H1 (cell line): ENCODE data around the gene MVK. TPM values are rescaled to one million over a fixed set of nuclear protein-coding genes. Genes with fewer than 3 reads are reported as not detected.
A peak's percentile ranks its signal among the peaks of the same experiment; 100 is the strongest.

Source experiments
- CTCF ChIA-PET: fragments of 300-600 bp; sonication (Branson Sonifier 250); formaldehyde crosslinking; loops from one replicate; lab custom pipeline; 2021; ENCODE audit not compliant: partially characterized antibody; lab: Charles Lee
- POLR2A ChIA-PET: fragments of 300-600 bp; sonication (Branson Sonifier 250); formaldehyde crosslinking; loops from one replicate; lab custom pipeline; 2021; ENCODE audit warnings: inconsistent platforms; ENCODE audit not compliant: partially characterized antibody; lab: Charles Lee
- DNase-seq, 2 experiments: peaks; one replicate each; pipeline versions ENCODE4 v3.0.0 to v3.0.0-alpha.2; 2010 to 2022; ENCODE audit warnings: low spot score in 2 of 2, low read depth in 1 of 2, mixed read lengths in 1 of 2
- FAIRE-seq: peaks from 2 replicates; lab custom pipeline; 2011; peaks lifted over from hg19 to GRCh38; lab: Jason Lieb, UNC
- H2AFZ ChIP-seq: 2 replicates; pipeline ENCODE4 v1.8.1; 2012; ENCODE audit warnings: low read length, inconsistent platforms
- H2AK5ac ChIP-seq: 2 replicates; pipeline ENCODE4 v1.6.1; 2013; ENCODE audit warnings: low read depth, low read length
- H2BK120ac ChIP-seq: replicated peaks from 2 replicates; pipeline ENCODE3; 2013; ENCODE audit warnings: low read depth, low read length, inconsistent platforms
- H2BK12ac ChIP-seq: 2 replicates; pipeline ENCODE4 v1.6.1; 2013; ENCODE audit warnings: low read depth, low read length
- H2BK15ac ChIP-seq: 2 replicates; pipeline ENCODE4 v1.6.1; 2013; ENCODE audit warnings: low read length
- H2BK20ac ChIP-seq: 2 replicates; pipeline ENCODE4 v1.6.1; 2013; ENCODE audit warnings: low read length
- H2BK5ac ChIP-seq: 2 replicates; pipeline ENCODE4 v1.6.1; 2013; ENCODE audit warnings: low read depth, low read length
- H3K14ac ChIP-seq: 2 replicates; pipeline ENCODE4 v1.6.1; 2013; ENCODE audit warnings: inconsistent platforms; ENCODE audit not compliant: insufficient read length
- H3K18ac ChIP-seq: 2 replicates; pipeline ENCODE4 v1.6.1; 2013; ENCODE audit warnings: low read length; ENCODE audit errors: extremely low read depth
- H3K23ac ChIP-seq: 2 replicates; pipeline ENCODE4 v1.6.1; 2013; ENCODE audit warnings: inconsistent platforms; ENCODE audit not compliant: insufficient read length
- H3K23me2 ChIP-seq: 2 replicates; pipeline ENCODE4 v1.6.1; 2013; ENCODE audit warnings: low read depth, low read length
- H3K27ac ChIP-seq: 2 replicates; pipeline ENCODE4 v1.6.1; 2011; ENCODE audit warnings: low read depth, low read length, inconsistent platforms
- H3K27me3 ChIP-seq, 4 experiments: replicated peaks in 1 of 4; 1 replicate in 1 of 4; 2 replicates in 3 of 4; pipeline versions ENCODE4 v1.6.1 to v1.8.1; 2011 to 2013; ENCODE audit warnings: low read length in 3 of 4, mild to moderate bottlenecking in 3 of 4, inconsistent platforms in 2 of 4, mixed read lengths in 2 of 4, moderate library complexity in 1 of 4; ENCODE audit not compliant: control insufficient read depth in 3 of 4, insufficient read depth in 3 of 4; ENCODE audit errors: extremely low read depth in 1 of 4
- H3K36me3 ChIP-seq, 4 experiments: 2 replicates each; pipeline versions ENCODE4 v1.6.1 to v1.8.1; 2011 to 2013; ENCODE audit warnings: mild to moderate bottlenecking in 4 of 4, low read length in 3 of 4, moderate library complexity in 2 of 4, control low read depth in 1 of 4, inconsistent platforms in 1 of 4; ENCODE audit not compliant: insufficient read depth in 4 of 4, control insufficient read depth in 2 of 4
- H3K4ac ChIP-seq: replicated peaks from 2 replicates; pipeline ENCODE3; 2013; ENCODE audit warnings: low read length, low read depth, mixed read lengths, inconsistent platforms; ENCODE audit not compliant: insufficient read length
- H3K4me1 ChIP-seq, 4 experiments: replicated peaks in 1 of 4; 1 replicate in 1 of 4; 2 replicates in 3 of 4; pipeline versions ENCODE4 v1.6.1 to v1.8.1; 2011 to 2013; ENCODE audit warnings: low read length in 3 of 4, inconsistent platforms in 2 of 4, mixed read lengths in 1 of 4; ENCODE audit not compliant: insufficient read depth in 4 of 4, control insufficient read depth in 3 of 4
- H3K4me2 ChIP-seq, 2 experiments: 2 replicates each; pipeline versions ENCODE4 v1.6.1 to v1.8.1; 2011 to 2013; ENCODE audit warnings: low read depth in 2 of 2, low read length in 2 of 2, control low read depth in 1 of 2, inconsistent platforms in 1 of 2, mild to moderate bottlenecking in 1 of 2; ENCODE audit not compliant: insufficient read depth in 1 of 2
- H3K4me3 ChIP-seq, 4 experiments: fragments of 200-600, 300-600 bp in 1 of 4; sonication (generic), shearing (Covaris generic), sonication (Bioruptor Twin) in 1 of 4; 2 replicates each; pipeline versions ENCODE4 v1.5.1 to v1.8.1; 2011 to 2016; ENCODE audit warnings: low read length in 4 of 4, low read depth in 3 of 4, control low read depth in 2 of 4, inconsistent platforms in 2 of 4, mild to moderate bottlenecking in 2 of 4, mixed read lengths in 1 of 4, moderate library complexity in 1 of 4; ENCODE audit not compliant: insufficient read depth in 2 of 4; ENCODE audit errors: extremely low read depth in 1 of 4
- H3K56ac ChIP-seq: replicated peaks from 2 replicates; pipeline ENCODE3; 2013; ENCODE audit warnings: low read depth, mild to moderate bottlenecking, mixed read lengths, low read length, inconsistent platforms; ENCODE audit not compliant: insufficient read length
- H3K79me1 ChIP-seq: 2 replicates; pipeline ENCODE4 v1.6.1; 2013; ENCODE audit warnings: low read depth, low read length, control low read depth
- H3K79me2 ChIP-seq, 2 experiments: 2 replicates each; pipeline versions ENCODE4 v1.6.1 to v1.8.1; 2012 to 2013; ENCODE audit warnings: low read length in 2 of 2, mild to moderate bottlenecking in 2 of 2, inconsistent platforms in 1 of 2; ENCODE audit not compliant: insufficient read depth in 2 of 2, control insufficient read depth in 1 of 2
- H3K9ac ChIP-seq, 4 experiments: replicated peaks in 1 of 4; 1 replicate in 1 of 4; 2 replicates in 3 of 4; pipeline versions ENCODE4 v1.6.1 to v1.8.1; 2011 to 2013; ENCODE audit warnings: low read depth in 3 of 4, low read length in 3 of 4, control low read depth in 2 of 4, mild to moderate bottlenecking in 2 of 4, moderate library complexity in 2 of 4, inconsistent platforms in 1 of 4; ENCODE audit errors: extremely low read depth in 1 of 4
- H3K9me3 ChIP-seq, 2 experiments: 2 replicates each; pipeline versions ENCODE4 v1.6.1 to v1.8.1; 2012 to 2013; ENCODE audit warnings: mild to moderate bottlenecking in 2 of 2, moderate library complexity in 2 of 2, control low read depth in 1 of 2, inconsistent platforms in 1 of 2, low read depth in 1 of 2, low read length in 1 of 2, mixed read lengths in 1 of 2; ENCODE audit not compliant: insufficient read depth in 2 of 2
- H4K20me1 ChIP-seq, 2 experiments: replicated peaks in 1 of 2; 2 replicates each; pipeline versions ENCODE3 to v1.8.1; 2011 to 2013; ENCODE audit warnings: inconsistent platforms in 2 of 2, low read length in 2 of 2, mild to moderate bottlenecking in 1 of 2; ENCODE audit not compliant: insufficient read depth in 2 of 2, control insufficient read depth in 1 of 2
- H4K5ac ChIP-seq: 2 replicates; pipeline ENCODE4 v1.6.1; 2013; ENCODE audit warnings: low read length, low read depth, mixed read lengths, inconsistent platforms; ENCODE audit not compliant: insufficient read length
- H4K8ac ChIP-seq: 2 replicates; pipeline ENCODE4 v1.8.0; 2013; ENCODE audit warnings: mild to moderate bottlenecking, moderate library complexity, low read length, inconsistent platforms; ENCODE audit not compliant: insufficient read depth; ENCODE audit errors: extremely low read depth
- H4K91ac ChIP-seq: replicated peaks from 2 replicates; pipeline ENCODE3; 2013; ENCODE audit warnings: low read length, mixed read lengths, inconsistent platforms; ENCODE audit not compliant: insufficient read length
- CREB1 ChIP-seq: IDR thresholded peaks from 2 replicates; pipeline ENCODE4 v1.6.1; 2012; ENCODE audit warnings: inconsistent platforms
- CTBP2 ChIP-seq: IDR thresholded peaks from 2 replicates; pipeline ENCODE4 v1.7.0; 2011; ENCODE audit warnings: borderline replicate concordance, mild to moderate bottlenecking, moderate library complexity, mixed read lengths, low read length; ENCODE audit not compliant: insufficient read depth, insufficient read length
- EZH2 ChIP-seq: fragments of 200-600 bp; sonication (generic); IDR thresholded peaks from 2 replicates; pipeline ENCODE4 v1.7.1; 2012; ENCODE audit warnings: low read depth, mild to moderate bottlenecking, moderate library complexity, low read length, inconsistent platforms; ENCODE audit not compliant: severe bottlenecking
- HDAC6 ChIP-seq: IDR thresholded peaks from one replicate; pipeline ENCODE4 v1.7.1; 2012; ENCODE audit warnings: low read depth, mild to moderate bottlenecking, inconsistent platforms, low read length, moderate library complexity
- POLR2A ChIP-seq, 2 experiments: IDR thresholded peaks; 1 replicate in 1 of 2; 2 replicates in 1 of 2; pipeline ENCODE4 v1.6.1; 2011; ENCODE audit warnings: low read depth in 2 of 2, low read length in 2 of 2, mild to moderate bottlenecking in 2 of 2; ENCODE audit errors: control extremely low read depth in 1 of 2
- RXRA ChIP-seq: IDR thresholded peaks from 2 replicates; pipeline ENCODE4 v1.6.1; 2011; ENCODE audit warnings: low read depth, mild to moderate bottlenecking, low read length, moderate library complexity; ENCODE audit not compliant: insufficient read depth
- SP2 ChIP-seq: IDR thresholded peaks from 2 replicates; pipeline ENCODE4 v1.6.1; 2012; ENCODE audit warnings: mild to moderate bottlenecking, low read length, inconsistent platforms
- TBP ChIP-seq: IDR thresholded peaks from 2 replicates; pipeline ENCODE4 v1.6.1; 2011; ENCODE audit warnings: low read depth, low read length, improper control_type of control experiment
- TEAD4 ChIP-seq: IDR thresholded peaks from 2 replicates; pipeline ENCODE4 v1.6.1; 2012; ENCODE audit warnings: low read depth, low read length, inconsistent platforms, mixed read lengths
- YY1 ChIP-seq: IDR thresholded peaks from 2 replicates; pipeline ENCODE4 v1.6.1; 2011; ENCODE audit warnings: low read depth, mild to moderate bottlenecking, low read length
- WGBS, 2 experiments: shearing (Covaris generic) in 1 of 2; methylation state at CpG; one replicate each; pipeline versions ENCODE4 v1.1.6 to v1.1.7; 2013 to 2015; ENCODE audit warnings: low lambda C conversion rate in 2 of 2, mixed read lengths in 2 of 2, inconsistent platforms in 1 of 2, low coverage in 1 of 2, missing lambda C conversion rate in 1 of 2; ENCODE audit not compliant: insufficient replicate concordance in 2 of 2, insufficient coverage in 1 of 2, insufficient read length in 1 of 2; ENCODE audit errors: extremely low coverage in 1 of 2, missing lambda C conversion rate in 1 of 2; 5-methylcytosine and 5-hydroxymethylcytosine counted together
- polyA plus RNA-seq, 7 experiments: library from polyadenylated mRNA; depleted of rRNA in 3 of 7; stranded (reverse) in 5 of 7; unstranded in 2 of 7; fragments of >200 nt in 5 of 7; fragments of 200-250 nt in 2 of 7; gene quantifications; 1 replicate in 5 of 7; 2 replicates in 1 of 7; 4 replicates in 1 of 7; pipeline versions ENCODE4 v1.2.1 to v1.2.3, GENCODE V29; 2011 to 2013; ENCODE audit warnings: missing spikeins in 2 of 7, mixed read lengths in 2 of 7
- total RNA-seq: library from RNA; stranded (reverse); fragmentation: NEBNext Ultra II Directional; extraction: Animal tissue kit (Norgen Biotek cat#: 25700); gene quantifications from 2 replicates; pipeline ENCODE4 v1.2.1, GENCODE V29; 2021

The MVK gene
- total and polyA plus RNA-seq, 2 of the 8 experiments (the other 6 are each of a cell fraction or from before 2014, with no cell fraction given): 15.7 to 20.9 TPM

DNA sequence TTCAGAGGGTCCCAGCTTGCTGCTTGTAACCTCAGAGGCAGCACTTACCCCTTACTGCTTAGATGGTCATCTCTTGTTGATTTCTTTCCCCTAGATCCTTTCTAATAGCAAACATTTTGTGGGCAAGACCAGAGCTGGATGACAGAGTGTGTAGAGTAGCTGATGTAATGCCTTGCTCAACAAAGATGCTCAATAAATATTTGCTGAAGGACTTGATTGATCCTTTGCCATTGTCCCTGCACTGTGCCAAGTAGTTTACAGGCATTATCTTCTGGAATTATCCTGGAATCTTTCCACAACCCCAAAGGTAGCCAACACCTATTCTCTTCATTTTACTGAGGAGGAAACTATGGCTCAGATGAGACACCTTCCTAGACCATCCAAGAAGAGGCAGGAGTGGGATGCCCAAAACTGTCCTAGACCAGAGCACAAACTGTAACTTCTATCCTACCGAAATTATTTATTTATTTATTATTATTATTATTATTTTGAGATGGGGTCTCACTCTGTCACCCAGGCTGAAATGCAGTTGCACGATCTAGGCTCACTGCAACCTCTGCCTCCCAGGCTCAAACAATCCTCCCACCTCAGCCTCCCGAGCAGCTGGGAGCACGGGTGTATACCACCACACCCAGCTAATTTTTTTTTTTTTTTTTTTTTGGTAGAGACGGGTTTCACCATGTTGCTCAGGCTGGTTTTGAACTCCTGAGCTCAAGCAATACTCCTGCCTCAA is 1.7 kb upstream of the MVK start:
- no peaks in the 10 kb centered on the region for H3K9me3 ChIP-seq
- H2AK5ac ChIP-seq: no peak overlapping the region
- H2BK20ac ChIP-seq: no peak overlapping the region
- H2BK120ac ChIP-seq: no peak overlapping the region
- FAIRE-seq (no peak), DNase-seq (no peak)
- no peak overlapping the region for H3K9ac ChIP-seq
- no peak overlapping the region for H3K27ac ChIP-seq
- no peak overlapping the region for H2BK15ac ChIP-seq
- H2BK5ac ChIP-seq: no peak overlapping the region
- H4K20me1 ChIP-seq: peaks cover 0 to 2% of the 10 kb centered on the region in 2 experiments
- no peaks in the 10 kb centered on the region for H3K79me1 ChIP-seq
- H3K4me1 ChIP-seq: peaks cover 2 to 4% (median 3%) of the 10 kb centered on the region in 4 experiments; a peak in 4 of 7 replicates
- no peak overlapping the region for H3K4me3 ChIP-seq
- no peak overlapping the region for H4K91ac ChIP-seq
- ChIA-PET CTCF (interaction anchor here (0.6 to 1.5 kb wide), 5 partner anchors 19 to 235 kb away, joined by 3 to 4 read pairs (median 3); no protein-coding TSS in a partner anchor), POLR2A (interaction anchor here (0.7 to 3.0 kb wide), 4 partner anchors 9 to 19 kb away, joined by 3 to 13 read pairs (median 8); no protein-coding TSS in a partner anchor)
- TF ChIP-seq POLR2A (IDR thresholded peaks at IDR 0.05; ENCODE audit: control extremely low read depth in 1 of 2, low read depth in 2 of 2, low read length in 2 of 2) (no peak), RXRA (no peak), YY1 (no peak), HDAC6 (no peak), CTBP2 (no peak), TBP (no peak), CREB1 (no peak), TEAD4 (no peak), SP2 (no peak), EZH2 (no peak)
- no peak overlapping the region for H3K56ac ChIP-seq
- H3K23me2 ChIP-seq: peaks cover 5% of the 10 kb centered on the region; the same call in 1 of the 2 replicates
- H3K36me3 ChIP-seq: peaks cover 2 to 25% (median 12%) of the 10 kb centered on the region in 4 experiments; a peak in 5 of 8 replicates
- H3K23ac ChIP-seq: no peak overlapping the region
- H4K8ac ChIP-seq: no peak overlapping the region
- WGBS, 2 experiments: 94% methylated on average over 2 of the region's 5 CpGs; no CpG with 5 or more reads in 1 of the 2 experiments
- 0 out of 2 replicates have a peak overlapping the region, but pooled peaks have one; percentile 88 for H2BK12ac ChIP-seq
- no peak overlapping the region for H3K4ac ChIP-seq
- peak overlapping the region in 1 of 2 experiments; percentile 94; a peak in 1 of 4 replicates for H3K4me2 ChIP-seq
- no peak overlapping the region for H4K5ac ChIP-seq
- H3K14ac ChIP-seq: no peak overlapping the region
- no peaks in the 10 kb centered on the region for H3K27me3 ChIP-seq
- H3K18ac ChIP-seq: no peak overlapping the region
- H2AFZ ChIP-seq: no peak overlapping the region
- peaks cover 0 to 6% of the 10 kb centered on the region in 2 experiments; a peak in 1 of 4 replicates for H3K79me2 ChIP-seq
